Kidney glomerular epithelial cell (primary cell): ENCODE measurements around the gene IGFLR1.

Source experiments
- DNase-seq: peaks from one replicate; lab custom pipeline; 2025; lab: John Stamatoyannopoulos, UW

Gene IGFLR1

DNA sequence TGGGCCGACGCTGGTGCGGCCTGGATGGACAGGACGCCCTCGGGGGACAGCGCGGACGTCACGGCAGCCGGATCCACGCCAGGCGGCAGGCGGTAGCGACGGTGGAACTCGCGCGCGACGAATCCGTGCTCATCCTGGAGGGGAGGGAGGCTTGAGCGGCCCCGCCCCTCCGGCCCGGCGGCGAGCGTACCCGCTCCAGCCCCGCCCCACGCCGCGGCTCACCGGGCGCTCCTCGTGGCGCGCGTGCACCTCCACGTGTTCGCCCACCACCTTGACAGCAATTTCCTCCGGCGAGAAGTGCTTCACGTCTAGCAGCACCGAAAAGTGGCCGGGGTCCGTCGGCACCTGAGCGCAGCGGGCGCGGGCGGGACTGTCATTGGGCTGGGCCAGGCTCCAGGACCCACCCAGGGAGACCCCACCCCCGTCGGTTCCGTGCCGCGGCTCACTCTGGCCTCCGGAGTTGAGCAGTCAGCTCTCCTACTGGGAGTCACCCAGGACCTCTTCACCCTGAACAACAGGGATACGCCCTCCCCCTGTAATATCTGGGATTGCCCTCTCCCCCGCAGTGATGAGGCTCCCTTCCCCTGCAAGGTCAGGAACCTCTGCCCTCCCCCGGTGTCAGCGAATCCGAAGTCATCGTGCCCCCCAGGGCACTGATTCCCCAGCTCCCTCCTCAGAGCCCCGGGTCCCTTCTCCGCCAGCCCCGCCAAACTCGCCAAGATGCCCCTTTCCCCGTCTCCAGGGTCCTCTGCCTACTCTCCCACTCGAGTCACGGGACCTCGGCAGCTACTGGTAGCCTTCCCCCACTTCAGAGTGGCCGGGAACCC, 13.5 kb upstream of the IGFLR1 start:
- DNase-seq: no peak

DNA sequence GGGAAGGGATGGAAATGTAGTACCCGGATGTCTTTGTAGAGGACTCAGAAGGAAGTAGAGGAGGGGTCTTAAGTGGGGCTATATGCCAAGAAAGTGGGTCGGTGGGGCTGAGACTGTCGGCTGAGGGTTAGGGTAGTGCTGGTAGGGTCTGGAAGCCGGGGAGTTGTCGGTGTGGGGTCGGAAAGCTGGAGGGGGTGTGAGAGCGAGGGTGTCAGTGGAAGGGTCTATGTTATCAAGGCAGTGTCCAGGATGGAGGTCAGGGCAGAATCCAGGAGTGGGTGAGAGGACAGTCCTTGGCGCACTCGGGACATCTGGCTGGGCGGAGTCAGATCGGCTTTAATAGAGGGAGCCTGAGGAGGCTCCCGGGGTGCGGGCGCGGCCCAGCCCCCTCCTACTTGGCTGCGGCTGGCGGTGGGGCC, 12.9 kb upstream of the IGFLR1 start:
- DNase-seq: no peak

DNA sequence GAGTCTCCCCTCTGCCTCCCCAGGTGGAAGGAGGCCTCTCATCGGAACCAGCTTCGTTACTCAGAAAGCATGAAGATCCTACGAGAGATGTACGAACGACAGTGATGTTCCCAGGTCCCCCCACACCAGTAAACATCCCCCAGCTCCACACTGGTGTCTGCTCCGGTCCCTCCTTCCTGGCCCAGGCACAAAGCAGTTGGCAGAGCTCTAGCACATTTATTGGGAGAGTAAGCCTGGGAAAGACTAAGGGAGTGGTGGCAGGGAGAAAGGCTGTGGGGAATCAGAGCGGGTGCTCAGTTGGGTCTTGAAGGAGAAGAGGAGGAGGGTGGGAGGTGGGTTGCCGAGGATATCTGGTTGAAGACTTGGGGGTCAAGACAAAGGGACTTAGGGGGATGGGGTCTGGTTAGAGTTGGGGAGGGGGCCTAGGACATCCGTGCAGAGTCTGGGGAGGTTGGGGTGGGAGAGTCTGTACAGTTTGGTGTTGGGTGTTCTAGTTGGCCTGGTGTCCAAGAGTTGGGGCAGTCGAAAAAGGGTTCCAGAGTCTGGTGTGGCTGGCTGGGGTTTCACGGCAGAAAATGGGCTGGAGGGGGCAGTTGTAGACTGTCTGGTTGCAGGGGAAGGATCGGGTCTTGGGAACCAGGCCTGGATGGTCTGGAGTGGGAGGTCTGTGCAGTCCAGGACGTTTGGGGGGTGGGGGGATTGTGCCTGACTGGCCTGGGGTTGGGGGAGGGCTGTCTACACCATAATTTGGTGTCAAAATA, 12.3 kb upstream of the IGFLR1 start:
- DNase-seq: no peak

DNA sequence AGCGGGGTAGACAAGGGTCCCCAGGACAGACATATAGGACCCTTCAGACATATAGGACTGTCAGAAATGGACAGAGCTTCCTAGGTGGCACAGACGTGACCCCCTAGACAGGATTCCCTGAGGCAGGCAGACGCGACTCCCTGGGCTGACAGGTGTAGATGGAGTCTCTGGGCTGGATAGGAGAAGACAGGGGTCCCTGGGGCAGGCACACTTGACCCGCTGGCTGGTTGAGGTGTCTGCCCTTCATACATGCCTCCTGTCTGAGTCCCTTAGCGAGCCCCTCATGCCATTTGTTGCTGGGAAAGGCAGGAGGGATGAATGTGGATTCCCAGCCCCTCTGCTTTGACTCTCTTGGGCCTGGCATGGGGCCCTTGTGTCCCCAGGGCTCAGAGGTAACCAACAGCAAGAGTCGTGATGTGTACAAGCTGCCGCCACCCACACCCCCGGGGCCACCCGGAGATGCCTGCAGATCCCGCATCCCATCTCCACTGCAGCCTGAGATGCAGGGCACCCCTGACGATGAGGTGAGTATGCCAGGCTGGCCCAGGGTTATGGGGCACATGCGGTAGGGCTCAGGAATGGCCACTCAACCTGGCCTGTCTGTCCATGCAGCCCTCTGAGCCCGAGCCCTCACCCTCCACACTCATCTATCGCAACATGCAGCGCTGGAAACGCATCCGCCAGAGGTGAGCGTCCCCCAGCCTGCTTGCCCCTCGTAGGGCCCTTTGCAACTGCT, 11.6 kb upstream of the IGFLR1 start:
- no peak for DNase-seq

DNA sequence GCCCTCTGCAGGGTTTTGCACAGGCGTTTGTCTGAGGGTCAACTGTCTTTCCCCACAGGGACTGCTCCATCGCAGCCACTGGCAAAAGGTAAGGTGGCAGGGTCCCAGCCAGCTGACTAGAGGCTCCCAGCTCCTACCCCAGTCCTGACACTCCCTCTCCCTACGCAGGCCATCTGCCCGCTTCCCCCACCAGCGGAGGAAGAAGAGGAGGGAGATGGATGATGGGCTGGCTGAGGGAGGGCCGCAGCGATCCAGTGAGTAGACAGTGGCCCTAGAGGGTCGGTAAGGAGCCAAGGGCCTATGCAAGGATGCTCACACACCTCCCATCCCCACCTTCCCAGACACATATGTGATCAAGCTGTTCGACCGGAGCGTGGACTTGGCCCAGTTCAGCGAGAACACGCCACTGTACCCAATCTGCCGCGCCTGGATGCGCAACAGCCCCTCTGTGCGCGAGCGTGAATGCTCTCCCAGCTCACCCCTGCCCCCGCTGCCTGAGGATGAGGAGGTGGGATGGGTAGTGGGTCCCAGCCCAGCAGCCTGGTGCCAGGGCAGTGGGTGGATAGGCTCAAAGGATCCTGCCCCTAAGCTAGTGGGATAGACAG, 10.6 kb upstream of the IGFLR1 start:
- DNase-seq: no peak

DNA sequence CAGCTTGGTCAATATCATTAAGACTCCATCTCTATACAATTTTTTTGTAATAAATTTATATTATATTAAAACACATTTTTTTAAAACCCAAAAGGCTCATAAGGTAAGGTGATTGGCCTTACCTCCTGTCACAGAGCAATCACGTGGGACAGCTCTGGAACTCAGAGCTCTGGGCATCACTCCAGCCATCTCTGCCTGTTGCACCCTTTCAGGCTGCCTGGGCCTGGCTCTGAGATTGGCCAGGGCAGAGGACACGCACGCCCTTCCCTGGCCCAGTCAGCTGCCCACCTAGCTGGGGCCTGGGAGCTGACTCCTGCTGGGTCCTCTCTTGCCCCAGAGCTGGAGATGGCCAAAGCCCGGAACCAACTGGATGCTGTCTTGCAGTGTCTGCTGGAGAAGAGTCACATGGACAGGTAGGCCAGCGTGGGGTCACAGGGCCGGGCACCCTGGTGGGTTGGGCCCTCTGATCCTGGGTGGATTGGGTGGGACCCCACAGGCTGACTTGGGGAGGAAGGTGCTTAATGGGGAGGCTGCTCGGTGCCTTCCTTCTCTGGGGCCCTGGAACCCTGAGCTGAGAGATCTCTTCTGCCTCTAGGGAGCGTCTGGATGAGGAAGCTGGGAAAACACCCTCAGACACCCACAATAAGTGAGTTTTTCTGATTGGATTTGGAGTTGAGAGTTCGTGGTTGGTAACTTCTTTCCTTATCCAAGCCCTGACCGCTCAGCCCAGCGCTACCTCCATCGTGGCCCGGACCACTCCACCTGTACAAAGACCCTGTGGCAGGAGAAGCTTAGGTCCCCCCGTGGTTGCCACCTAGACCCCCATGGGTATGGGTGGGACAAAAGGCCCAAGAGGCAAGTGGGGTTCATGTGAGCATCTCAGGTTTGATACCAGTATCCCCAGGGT, 9.8 kb upstream of the IGFLR1 start:
- DNase-seq: no peak

DNA sequence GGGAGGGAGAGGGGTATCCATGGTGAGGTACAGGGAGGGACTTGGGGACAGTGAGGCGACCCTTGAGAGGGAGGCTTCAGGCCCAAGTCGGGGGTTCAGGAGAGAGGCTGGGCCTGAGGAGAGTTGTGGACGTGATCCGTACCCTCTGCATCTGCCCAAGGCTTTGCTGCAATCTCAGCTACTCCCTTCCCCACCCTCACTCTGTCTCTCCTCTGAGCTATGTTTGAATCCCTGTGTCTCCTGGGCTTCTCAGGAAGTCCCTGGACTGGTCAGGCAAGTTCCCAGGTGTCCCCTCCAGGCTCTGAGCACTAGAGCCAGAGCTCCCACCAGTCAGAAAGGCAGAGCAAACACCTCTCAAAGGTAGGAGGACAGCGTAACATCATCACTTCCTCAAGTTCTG, 7.9 kb upstream of the IGFLR1 start:
- DNase-seq: no peak

DNA sequence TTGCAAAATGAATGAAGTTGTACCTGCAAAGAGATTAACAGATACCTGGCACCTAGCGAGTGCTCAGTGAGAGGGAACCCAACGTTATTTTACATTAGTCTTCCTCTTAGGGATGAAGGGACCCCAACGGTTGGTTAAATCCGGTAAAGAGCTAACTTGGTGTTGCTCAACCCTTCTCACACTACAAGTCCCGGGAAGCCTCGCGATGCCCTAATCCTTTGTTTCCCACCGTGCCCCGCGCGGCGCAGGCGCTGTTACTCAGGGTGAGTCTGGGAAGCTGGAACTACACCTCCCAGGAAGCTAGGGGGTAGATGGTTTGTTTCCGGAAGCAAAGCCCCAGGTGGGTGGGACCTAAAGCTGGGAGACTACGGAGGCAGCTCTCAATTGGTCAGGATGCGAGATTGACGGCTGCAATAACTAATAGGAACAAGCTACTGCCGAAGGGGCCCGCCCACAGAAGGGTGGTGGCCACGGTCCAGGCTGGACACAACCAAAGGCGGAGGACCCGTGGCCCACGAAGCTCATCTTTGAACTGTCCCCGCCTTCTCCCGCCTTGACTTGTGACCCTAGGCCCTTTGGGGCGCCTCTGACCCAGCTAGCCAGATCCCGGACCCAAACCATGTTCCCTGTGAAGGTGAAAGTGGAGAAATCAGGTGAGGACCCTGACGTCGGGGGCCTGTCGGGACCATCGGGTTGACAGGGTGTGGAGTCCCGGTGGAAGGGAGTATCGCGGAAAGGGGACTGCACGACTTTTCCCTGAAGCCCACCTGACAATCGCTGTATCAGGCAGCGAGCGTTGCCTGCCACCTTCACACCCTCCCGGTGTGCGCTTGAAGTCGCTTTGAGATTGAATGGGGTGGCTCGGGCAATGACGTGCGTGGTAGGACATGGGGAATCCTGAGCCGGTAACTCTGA, 6.1 kb upstream of the IGFLR1 start, which contains the start of gene LIN37:
Gene LIN37 (plus strand): TSS at position 471 of the 915 bp plus-strand sequence. CDS start 149 bp downstream, at position 620.
- DNase-seq: peak; percentile 97

DNA sequence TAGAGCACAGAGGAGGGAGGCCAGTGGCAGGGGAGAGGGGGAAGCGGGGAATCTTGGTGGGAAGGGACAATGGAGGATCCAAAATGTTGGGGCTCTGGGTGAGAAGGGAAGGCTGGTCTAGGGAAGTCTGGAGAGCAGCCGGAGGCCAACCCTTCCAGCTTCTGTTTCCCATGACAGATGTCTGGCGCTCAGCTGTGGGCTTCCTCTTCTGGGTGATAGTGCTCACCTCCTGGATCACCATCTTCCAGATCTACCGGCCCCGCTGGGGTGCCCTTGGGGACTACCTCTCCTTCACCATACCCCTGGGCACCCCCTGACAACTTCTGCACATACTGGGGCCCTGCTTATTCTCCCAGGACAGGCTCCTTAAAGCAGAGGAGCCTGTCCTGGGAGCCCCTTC, 4.3 kb upstream of the IGFLR1 start:
- DNase-seq: no peak

DNA sequence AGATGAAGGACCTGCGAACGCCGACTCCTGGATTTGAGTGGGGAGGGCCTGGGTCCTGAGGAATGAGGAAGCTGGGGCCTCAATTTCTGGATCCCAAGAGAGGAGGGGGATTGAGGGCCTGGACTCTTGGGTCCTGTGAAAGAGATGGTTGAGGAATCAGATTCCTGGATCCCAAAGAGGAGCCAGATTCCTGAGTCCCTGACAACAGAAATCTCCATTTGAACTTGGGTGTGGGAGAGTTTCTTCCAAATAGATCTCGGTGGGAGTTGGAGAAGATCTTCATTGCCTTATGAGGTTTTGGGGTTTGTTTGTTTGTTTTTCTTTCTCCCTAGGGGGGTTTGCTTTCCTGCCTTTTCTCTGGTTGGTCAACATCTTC, 3.8 kb upstream of the IGFLR1 start:
- no peak for DNase-seq

DNA sequence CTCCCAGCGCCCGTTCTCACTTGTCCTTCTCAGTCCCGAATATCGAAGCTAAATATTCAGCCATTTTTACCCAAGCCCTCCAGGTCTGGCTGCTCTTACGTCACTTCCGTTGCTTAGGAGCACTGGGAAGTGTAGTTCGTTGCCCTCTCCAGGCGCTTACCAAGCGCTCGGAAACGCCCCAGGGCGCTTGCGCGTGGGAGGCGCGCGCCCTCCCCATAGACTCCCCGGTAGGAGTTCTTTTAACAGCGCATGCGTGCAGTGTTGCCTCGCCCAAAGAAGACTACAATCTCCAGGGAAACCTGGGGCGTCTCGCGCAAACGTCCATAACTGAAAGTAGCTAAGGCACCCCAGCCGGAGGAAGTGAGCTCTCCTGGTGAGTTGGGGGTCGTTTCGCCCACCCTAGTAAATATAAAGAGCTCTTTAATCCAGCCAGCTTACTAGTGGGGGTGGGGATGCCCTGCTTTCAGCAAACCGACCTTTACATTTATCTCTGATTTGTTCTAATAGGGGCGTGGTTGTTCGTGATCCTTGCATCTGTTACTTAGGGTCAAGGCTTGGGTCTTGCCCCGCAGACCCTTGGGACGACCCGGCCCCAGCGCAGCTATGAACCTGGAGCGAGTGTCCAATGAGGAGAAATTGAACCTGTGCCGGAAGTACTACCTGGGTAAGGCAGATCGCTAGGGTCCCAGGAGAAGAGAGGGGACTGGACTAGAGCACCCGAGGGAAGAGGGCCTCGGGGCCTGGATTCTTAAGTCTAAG, 3.3 kb upstream of the IGFLR1 start, which contains the start of the genes PSENEN and U2AF1L4:
Gene PSENEN (plus strand): TSS at position 324 of the 759 bp plus-strand sequence. CDS start 280 bp downstream, at position 604.
Gene U2AF1L4 (minus strand): TSS at position 91 of the 759 bp plus-strand sequence. CDS start 27 bp downstream, at position 64.
- peak; percentile 98 for DNase-seq

DNA sequence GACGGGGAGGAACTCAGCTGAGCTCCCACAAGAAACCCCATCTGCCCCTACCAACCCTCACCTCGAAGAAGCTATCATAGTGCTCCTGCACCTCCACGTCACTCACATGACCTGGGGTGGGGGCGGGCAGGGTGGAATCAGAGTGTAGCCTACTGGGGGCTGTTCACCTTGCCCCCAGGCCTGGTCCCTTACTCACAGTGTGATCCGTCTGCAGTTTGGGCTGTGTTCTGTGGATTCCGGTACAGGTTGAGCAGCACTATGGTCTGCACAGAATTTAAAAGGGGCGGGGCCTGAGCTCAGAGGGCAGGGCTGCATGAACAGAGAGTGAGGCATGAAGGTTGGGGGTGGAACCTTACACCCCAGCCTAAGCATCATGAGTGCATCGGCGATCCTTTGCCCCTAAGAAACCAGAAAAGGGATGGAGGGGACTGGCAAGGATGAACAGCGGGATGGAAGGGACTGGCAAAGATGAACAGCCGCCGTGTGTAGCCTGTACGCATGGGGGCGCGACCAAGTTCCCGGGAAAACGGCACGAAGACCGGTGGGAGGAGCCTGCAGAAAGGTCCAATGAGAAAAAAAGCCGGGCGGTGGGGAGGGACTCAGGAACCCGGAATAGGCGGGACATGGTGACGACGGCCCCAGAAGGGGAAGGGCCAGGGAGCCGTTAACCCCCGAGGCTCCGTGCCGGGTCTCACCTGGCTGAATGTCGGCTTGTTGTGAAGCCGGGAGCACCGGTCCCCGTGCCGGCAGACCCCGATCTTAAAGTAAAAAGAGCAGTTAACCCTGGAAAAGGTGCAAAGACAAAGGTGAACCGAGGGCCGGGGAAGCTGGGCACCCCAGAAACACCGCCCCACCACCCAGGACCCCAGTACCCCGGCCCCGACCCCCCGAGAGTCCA, 2.4 kb upstream of the IGFLR1 start:
- DNase-seq: peak; percentile 89

DNA sequence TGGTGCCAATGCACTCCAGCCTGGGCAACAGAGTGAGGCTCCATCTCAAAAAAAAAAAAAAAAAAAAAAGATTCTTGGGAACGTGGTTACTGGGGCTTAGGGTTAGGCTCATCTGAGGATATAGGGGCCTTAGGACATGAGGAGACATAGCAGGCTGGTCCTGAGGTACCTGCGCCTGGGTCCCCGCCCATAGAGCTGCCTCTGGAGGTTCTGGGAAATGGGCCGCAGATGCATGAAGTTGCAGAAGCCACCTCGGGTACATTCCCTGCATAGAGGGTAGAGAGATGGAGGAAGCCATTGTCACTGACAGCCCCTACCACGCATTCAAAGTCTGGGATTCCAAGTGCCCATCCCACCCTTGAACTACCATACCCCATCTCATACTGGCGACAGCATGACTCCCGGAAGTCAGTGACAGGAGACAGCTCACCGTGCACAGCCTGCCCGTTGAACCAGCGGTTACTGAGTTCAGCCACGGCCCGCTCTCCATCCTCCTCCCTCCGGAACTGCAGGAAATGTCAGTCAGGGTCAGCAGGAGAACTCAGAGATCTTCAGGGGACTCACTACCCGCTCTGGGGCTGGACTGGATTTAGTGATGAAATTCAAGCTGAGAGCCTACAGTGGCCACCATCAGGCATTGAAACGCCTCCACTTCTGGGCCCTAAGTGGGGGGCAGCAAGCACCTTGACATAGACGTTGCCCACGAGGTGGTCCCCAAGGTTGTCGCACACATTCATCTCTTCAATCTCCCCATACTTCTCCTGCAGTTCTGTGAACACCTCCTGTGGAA, 1.6 kb upstream of the IGFLR1 start:
- DNase-seq: no peak

DNA sequence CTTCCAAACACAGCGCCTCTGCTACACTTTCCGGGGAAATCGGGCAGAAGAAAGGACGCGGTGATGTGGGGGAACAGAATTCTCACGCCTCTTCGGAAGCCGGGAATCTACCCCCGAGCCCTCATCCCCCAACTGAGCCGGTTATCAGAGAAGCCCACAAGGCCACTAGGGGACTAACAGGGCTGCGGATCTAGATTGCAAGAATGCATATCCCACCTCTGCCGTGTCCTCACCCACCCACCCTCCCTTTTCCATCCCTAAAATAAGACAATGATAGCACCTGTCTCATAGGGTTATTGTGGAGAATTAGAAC, 1.1 kb downstream of the IGFLR1 start:
- DNase-seq: no peak

DNA sequence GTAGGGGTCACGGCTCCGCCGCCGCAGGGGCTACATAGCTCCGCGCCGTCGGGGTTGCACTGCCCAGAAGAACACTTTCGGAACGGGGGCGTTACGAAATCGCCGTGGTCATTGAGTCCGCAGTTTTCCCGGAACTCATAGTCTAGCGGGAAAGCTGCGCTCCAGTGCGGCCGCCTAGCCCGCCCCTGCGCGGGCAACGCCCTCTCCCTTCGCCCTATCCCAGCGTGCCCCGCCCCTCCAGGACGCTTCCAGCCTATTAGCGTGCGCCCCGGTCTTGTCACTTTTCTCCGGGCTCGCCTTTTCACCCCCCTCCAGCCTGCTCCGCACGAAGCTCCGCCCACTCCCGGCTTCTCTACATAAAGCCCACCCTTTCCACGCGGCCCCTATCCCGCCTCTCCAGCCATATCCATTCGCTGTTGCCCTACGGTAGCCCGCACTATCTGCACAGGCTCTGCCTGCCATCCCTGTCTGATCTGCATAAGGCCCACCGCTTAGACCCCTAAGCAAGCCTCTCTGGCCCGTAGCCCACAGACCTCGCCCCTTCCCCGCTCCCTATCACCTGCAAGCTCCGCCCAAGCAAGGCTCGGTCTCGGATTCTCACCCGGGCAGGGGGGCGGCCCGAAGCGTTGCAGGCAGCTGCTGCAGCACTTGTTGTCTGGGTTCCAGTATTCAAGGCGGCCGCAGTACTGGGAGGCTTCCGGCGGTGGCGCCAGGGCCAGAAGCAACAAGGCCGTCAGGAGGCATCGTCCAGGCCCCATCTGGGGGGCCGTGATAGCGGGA, 1.6 kb downstream of the IGFLR1 start:
- peak; percentile 86 for DNase-seq

DNA sequence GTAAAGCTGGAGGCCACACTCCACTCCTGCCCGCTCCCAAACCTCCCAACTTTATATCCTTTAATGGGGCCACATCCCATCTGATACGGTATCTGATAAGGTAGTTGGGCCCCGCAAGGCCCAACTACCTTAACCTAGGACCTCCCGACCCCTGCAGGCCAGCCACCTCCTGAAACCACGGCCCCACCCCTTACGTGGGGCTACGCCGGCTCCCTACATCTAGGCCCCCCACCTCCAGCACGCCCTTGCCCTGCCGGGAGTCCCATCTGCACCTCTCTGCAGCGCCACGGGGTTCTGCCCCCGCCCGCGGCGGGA, 2.2 kb downstream of the IGFLR1 start:
- DNase-seq: no peak
